ENCODE data around the gene SELENOI. TPM values are rescaled to one million over a fixed set of nuclear protein-coding genes. Genes with fewer than 3 reads are reported as not detected.

SELENOI gene
- total RNA-seq, 1 experiment from 2014 or later = 63.3 TPM

GRCh38 chr2:26355038-26355995, 9.4 kb downstream of the SELENOI start:
- H3K27me3 ChIP-seq (ENCODE audit: insufficient read depth, low read length) = no peaks in the 10 kb centered on the region
- TF ChIP-seq JUND (IDR thresholded peaks at IDR 0.05) (peak; percentile 94), EZH2phosphoT487 (IDR thresholded peaks at IDR 0.05; ENCODE audit: borderline replicate concordance) (no peak), SRF (IDR thresholded peaks at IDR 0.05; ENCODE audit: low read depth) (peak; percentile 76), SP1 (IDR thresholded peaks at IDR 0.05; ENCODE audit: low read depth) (peak; percentile 89), YY1 (IDR thresholded peaks at IDR 0.05; ENCODE audit: extremely low read depth, insufficient replicate concordance, low read depth, low read length) (no peak), EZH2 (IDR thresholded peaks at IDR 0.05) (no peak), ZFX (IDR thresholded peaks at IDR 0.05) (no peak), ZNF274 (IDR thresholded peaks at IDR 0.05; ENCODE audit: low read depth, low read length) (no peak), FOSL1 (IDR thresholded peaks at IDR 0.05; ENCODE audit: low read depth) (peak; percentile 92), RAD21 (IDR thresholded peaks at IDR 0.05; ENCODE audit: low read depth) (0 out of 2 replicates have a peak, but pooled peaks have one; percentile 11), POLR2A (IDR thresholded peaks at IDR 0.05; ENCODE audit: borderline replicate concordance, extremely low read depth, insufficient read depth, insufficient read length) (no peak), EGR1 (IDR thresholded peaks at IDR 0.05; ENCODE audit: low read depth) (peak; percentile 95), POLR2AphosphoS5 (IDR thresholded peaks at IDR 0.05; ENCODE audit: low read depth, low read length) (peak; percentile 66; the same call in 1 of the 2 replicates), CBX3 (IDR thresholded peaks at IDR 0.05; ENCODE audit: low read depth) (peak; percentile 95), ELF1 (IDR thresholded peaks at IDR 0.05; ENCODE audit: borderline replicate concordance, low read depth) (no peak), SIN3A (IDR thresholded peaks at IDR 0.05; ENCODE audit: low read depth) (peak; percentile 51; the same call in 1 of the 2 replicates), ATF3 (IDR thresholded peaks at IDR 0.05) (no peak), TCF7L2 (IDR thresholded peaks at IDR 0.05; ENCODE audit: borderline replicate concordance, extremely low read depth, insufficient read depth, insufficient read length) (peak; percentile 92)
- TF ChIP-seq, protein P1, sequence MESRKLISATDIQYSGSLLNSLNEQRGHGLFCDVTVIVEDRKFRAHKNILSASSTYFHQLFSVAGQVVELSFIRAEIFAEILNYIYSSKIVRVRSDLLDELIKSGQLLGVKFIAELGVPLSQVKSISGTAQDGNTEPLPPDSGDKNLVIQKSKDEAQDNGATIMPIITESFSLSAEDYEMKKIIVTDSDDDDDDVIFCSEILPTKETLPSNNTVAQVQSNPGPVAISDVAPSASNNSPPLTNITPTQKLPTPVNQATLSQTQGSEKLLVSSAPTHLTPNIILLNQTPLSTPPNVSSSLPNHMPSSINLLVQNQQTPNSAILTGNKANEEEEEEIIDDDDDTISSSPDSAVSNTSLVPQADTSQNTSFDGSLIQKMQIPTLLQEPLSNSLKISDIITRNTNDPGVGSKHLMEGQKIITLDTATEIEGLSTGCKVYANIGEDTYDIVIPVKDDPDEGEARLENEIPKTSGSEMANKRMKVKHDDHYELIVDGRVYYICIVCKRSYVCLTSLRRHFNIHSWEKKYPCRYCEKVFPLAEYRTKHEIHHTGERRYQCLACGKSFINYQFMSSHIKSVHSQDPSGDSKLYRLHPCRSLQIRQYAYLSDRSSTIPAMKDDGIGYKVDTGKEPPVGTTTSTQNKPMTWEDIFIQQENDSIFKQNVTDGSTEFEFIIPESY (IDR thresholded peaks at IDR 0.05; ENCODE audit: extremely low read depth, insufficient replicate concordance, low read length) = peak; percentile 69
- TF ChIP-seq, protein P2, sequence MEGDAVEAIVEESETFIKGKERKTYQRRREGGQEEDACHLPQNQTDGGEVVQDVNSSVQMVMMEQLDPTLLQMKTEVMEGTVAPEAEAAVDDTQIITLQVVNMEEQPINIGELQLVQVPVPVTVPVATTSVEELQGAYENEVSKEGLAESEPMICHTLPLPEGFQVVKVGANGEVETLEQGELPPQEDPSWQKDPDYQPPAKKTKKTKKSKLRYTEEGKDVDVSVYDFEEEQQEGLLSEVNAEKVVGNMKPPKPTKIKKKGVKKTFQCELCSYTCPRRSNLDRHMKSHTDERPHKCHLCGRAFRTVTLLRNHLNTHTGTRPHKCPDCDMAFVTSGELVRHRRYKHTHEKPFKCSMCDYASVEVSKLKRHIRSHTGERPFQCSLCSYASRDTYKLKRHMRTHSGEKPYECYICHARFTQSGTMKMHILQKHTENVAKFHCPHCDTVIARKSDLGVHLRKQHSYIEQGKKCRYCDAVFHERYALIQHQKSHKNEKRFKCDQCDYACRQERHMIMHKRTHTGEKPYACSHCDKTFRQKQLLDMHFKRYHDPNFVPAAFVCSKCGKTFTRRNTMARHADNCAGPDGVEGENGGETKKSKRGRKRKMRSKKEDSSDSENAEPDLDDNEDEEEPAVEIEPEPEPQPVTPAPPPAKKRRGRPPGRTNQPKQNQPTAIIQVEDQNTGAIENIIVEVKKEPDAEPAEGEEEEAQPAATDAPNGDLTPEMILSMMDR (IDR thresholded peaks at IDR 0.05 in 2 of 3, conservative IDR thresholded peaks at IDR 0.05 in 1 of 3; ENCODE audit: borderline replicate concordance in 1 of 3, insufficient read depth in 1 of 3, low read depth in 2 of 3, low read length in 2 of 3) = no peak

More at GRCh38 chr2:26355038-26355995, 9.4 kb downstream of the SELENOI start:
- Histone ChIP-seq H3K9me3 (ENCODE audit: control insufficient read depth in 1 of 2, insufficient read depth in 1 of 2, low read depth in 1 of 2, low read length in 2 of 2) (no peaks in the 10 kb centered on the region), H3K36me3 (ENCODE audit: control insufficient read depth in 1 of 2, insufficient read depth in 2 of 2, low read length in 2 of 2) (no peaks in the 10 kb centered on the region), H3K4me3 (replicated peaks in 1 of 2; ENCODE audit: low read depth in 1 of 2, low read length in 2 of 2) (peak overlapping the region; percentile 29 to 41), H2AFZ (ENCODE audit: low read depth, low read length, poor library complexity, severe bottlenecking) (no peak overlapping the region), H3K9ac (ENCODE audit: low read length) (peak overlapping the region; percentile 54), H4K20me1 (ENCODE audit: insufficient read depth) (peaks cover 8% of the 10 kb centered on the region; the same call in 1 of the 2 replicates), H3K9me2 (ENCODE audit: insufficient read depth) (no peaks in the 10 kb centered on the region), H3K79me2 (ENCODE audit: insufficient read depth, low read length) (peaks cover 100% of the 10 kb centered on the region), H3K4me1 (ENCODE audit: control insufficient read depth in 1 of 2, insufficient read depth in 2 of 2, low read length in 2 of 2) (peaks cover 31 to 69% of the 10 kb centered on the region in 2 experiments), H3K27ac (ENCODE audit: low read depth, low read length) (peak overlapping the region; percentile 33), H3K4me2 (ENCODE audit: low read length) (peak overlapping the region; percentile 71)
- ChIA-PET POLR2A (interaction anchor here (0.7 to 4.1 kb wide), 2 partner anchors 10 to 498 kb away, joined by 3 to 30 read pairs; partner anchors contain the start of genes ADGRF3 and SELENOI), RAD21 (ENCODE audit: low non-redundant PET in 1 of 2, low total read pairs in 2 of 2, uncharacterized antibody in 2 of 2, unreplicated experiment in 2 of 2) (no interaction called here), CTCF (no interaction called here)
- BruUV-seq (replicated peaks) = TSS peak; percentile 91
- peak; percentile 86 for ATAC-seq
- intact Hi-C loops (cut with micrococcal nuclease) = loop anchor here (1.0 kb wide), 1 partner anchor 9 kb away; the partner anchor contains the start of genes ADGRF3 and SELENOI
- DNase-seq (ENCODE audit: low read depth, low spot score) = peak; percentile 97

All from HCT116 (cell line).